Hepatocyte (in vitro differentiated cells): Measurements from ENCODE around the gene METAP1D.

Experiments used
- CTCF ChIP-seq: fragments of 200-600 bp; sonication (generic); IDR thresholded peaks from 2 replicates; pipeline ENCODE4 v1.5.1; 2016; ENCODE audit warnings: antibody characterized with exemption, mild to moderate bottlenecking; ENCODE audit not compliant: poor library complexity
- EZH2 ChIP-seq: fragments of 200-600 bp; sonication (generic); IDR thresholded peaks from 2 replicates; pipeline ENCODE4 v1.6.1; 2016; ENCODE audit warnings: antibody characterized with exemption, mild to moderate bottlenecking, borderline replicate concordance

GRCh38 chr2:172100080-172100934, 100.6 kb downstream of the METAP1D start:
- TF ChIP-seq CTCF = no peak
- TF ChIP-seq EZH2 = peak; percentile 91
